Ishikawa (cell line): ENCODE measurements around the gene MROH7.
A peak's percentile ranks its signal among the peaks of the same experiment; 100 is the strongest.

Experiments
- CEBPB ChIP-seq: IDR thresholded peaks from 2 replicates; pipeline ENCODE4 v1.6.1; 2012
- CREB1 ChIP-seq: IDR thresholded peaks from 2 replicates; pipeline ENCODE4 v1.6.1; 2012; ENCODE audit warnings: low read depth
- EGR1 ChIP-seq: IDR thresholded peaks from 2 replicates; pipeline ENCODE4 v1.6.1; 2012
- EP300 ChIP-seq: IDR thresholded peaks from 2 replicates; pipeline ENCODE4 v1.6.1; 2012; ENCODE audit warnings: borderline replicate concordance
- FOXM1 ChIP-seq: IDR thresholded peaks from 2 replicates; pipeline ENCODE4 v1.6.1; 2012; ENCODE audit warnings: low read depth, borderline replicate concordance
- NFIC ChIP-seq: IDR thresholded peaks from 2 replicates; pipeline ENCODE4 v1.6.1; 2012
- RAD21 ChIP-seq: IDR thresholded peaks from 2 replicates; pipeline ENCODE4 v1.6.1; 2012; ENCODE audit warnings: low read depth
- TAF1 ChIP-seq: IDR thresholded peaks from 2 replicates; pipeline ENCODE4 v1.6.1; 2012; ENCODE audit warnings: low read depth, mild to moderate bottlenecking
- TEAD4 ChIP-seq: IDR thresholded peaks from 2 replicates; pipeline ENCODE4 v1.6.1; 2012
- YY1 ChIP-seq: IDR thresholded peaks from 2 replicates; pipeline ENCODE4 v1.6.1; 2012; ENCODE audit warnings: low read depth
- TF ChIP-seq, protein P1 (sequence below): IDR thresholded peaks from 2 replicates; pipeline ENCODE4 v1.6.1; 2012
- TF ChIP-seq, protein P2 (sequence below): IDR thresholded peaks from 2 replicates; pipeline ENCODE4 v1.6.1; 2012; ENCODE audit warnings: low read depth, mild to moderate bottlenecking
- TF ChIP-seq, protein P3 (sequence below): IDR thresholded peaks from 2 replicates; pipeline ENCODE4 v1.6.1; 2012

GRCh38 chr1:54663725-54664124, 22.1 kb downstream of the MROH7 start:
- TF ChIP-seq, protein P1, sequence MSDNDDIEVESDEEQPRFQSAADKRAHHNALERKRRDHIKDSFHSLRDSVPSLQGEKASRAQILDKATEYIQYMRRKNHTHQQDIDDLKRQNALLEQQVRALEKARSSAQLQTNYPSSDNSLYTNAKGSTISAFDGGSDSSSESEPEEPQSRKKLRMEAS, result no peak
- TF ChIP-seq YY1, result no peak
- TF ChIP-seq TAF1, result no peak
- no peak for TF ChIP-seq TEAD4
- no peak for TF ChIP-seq CEBPB
- TF ChIP-seq FOXM1, result no peak
- TF ChIP-seq, protein P2, sequence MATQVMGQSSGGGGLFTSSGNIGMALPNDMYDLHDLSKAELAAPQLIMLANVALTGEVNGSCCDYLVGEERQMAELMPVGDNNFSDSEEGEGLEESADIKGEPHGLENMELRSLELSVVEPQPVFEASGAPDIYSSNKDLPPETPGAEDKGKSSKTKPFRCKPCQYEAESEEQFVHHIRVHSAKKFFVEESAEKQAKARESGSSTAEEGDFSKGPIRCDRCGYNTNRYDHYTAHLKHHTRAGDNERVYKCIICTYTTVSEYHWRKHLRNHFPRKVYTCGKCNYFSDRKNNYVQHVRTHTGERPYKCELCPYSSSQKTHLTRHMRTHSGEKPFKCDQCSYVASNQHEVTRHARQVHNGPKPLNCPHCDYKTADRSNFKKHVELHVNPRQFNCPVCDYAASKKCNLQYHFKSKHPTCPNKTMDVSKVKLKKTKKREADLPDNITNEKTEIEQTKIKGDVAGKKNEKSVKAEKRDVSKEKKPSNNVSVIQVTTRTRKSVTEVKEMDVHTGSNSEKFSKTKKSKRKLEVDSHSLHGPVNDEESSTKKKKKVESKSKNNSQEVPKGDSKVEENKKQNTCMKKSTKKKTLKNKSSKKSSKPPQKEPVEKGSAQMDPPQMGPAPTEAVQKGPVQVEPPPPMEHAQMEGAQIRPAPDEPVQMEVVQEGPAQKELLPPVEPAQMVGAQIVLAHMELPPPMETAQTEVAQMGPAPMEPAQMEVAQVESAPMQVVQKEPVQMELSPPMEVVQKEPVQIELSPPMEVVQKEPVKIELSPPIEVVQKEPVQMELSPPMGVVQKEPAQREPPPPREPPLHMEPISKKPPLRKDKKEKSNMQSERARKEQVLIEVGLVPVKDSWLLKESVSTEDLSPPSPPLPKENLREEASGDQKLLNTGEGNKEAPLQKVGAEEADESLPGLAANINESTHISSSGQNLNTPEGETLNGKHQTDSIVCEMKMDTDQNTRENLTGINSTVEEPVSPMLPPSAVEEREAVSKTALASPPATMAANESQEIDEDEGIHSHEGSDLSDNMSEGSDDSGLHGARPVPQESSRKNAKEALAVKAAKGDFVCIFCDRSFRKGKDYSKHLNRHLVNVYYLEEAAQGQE, result no peak
- TF ChIP-seq EP300, result no peak
- peak; percentile 21; the same call in 1 of the 2 replicates for TF ChIP-seq RAD21
- no peak for TF ChIP-seq NFIC
- no peak for TF ChIP-seq CREB1
- no peak for TF ChIP-seq EGR1
- TF ChIP-seq, protein P3, sequence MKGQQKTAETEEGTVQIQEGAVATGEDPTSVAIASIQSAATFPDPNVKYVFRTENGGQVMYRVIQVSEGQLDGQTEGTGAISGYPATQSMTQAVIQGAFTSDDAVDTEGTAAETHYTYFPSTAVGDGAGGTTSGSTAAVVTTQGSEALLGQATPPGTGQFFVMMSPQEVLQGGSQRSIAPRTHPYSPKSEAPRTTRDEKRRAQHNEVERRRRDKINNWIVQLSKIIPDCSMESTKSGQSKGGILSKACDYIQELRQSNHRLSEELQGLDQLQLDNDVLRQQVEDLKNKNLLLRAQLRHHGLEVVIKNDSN, result no peak
